ENCODE measurements around the gene DHX15. TPM values are rescaled to one million over a fixed set of nuclear protein-coding genes. Genes with fewer than 3 reads are reported as not detected.
A peak's percentile ranks its signal among the peaks of the same experiment; 100 is the strongest.

Gene DHX15
- polyA plus RNA-seq, 1 donor, result 142 TPM

DNA sequence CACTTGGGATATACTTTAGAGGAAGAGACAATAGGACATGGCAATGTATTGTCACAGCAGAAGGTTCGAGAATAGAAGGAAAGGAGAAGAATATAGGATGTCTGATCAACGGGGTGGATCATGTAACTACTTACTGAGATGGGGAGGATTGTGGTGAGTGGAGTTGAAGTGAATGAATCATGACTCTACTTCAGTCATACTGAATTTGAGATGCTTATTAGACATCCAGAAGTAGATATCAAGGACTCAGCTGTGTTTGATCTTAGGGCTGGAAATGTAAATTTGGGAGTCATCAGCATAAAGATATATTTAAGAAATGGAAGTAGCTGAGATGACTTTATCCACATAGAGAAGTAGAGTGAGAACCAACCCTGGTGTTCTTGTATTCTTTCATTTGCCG is 29.1 kb upstream of the DHX15 start:
- WGBS (ENCODE audit: insufficient coverage, low lambda C conversion rate), result no CpG with 5 or more reads among the region's 3 CpGs
- no peaks in the 10 kb centered on the region for H3K36me3 ChIP-seq (ENCODE audit: control insufficient read depth, insufficient read depth, low read length)

DNA sequence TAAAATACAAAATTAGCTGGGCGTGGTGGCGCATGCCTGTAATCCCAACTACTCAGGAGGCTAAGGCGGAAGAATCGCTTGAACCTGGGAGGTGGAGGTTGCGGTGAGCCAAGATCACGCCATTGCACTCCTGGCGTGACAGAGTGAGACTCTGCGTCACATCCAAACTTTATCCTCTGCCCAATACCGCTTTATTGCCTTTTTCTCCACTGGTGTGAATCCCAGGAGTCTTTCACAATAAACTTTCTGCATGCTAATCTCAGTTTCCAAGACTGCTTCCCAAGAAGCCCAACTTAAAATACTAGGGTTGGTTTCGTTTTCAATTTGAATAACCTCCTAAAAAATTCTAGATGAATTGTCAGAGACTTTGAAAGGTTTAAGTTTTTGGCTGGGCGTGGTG is 27.2 kb upstream of the DHX15 start:
- no peak for DNase-seq
- Histone ChIP-seq H3K9me3 (ENCODE audit: control insufficient read depth, low read depth, low read length) (no peaks in the 10 kb centered on the region), H3K36me3 (ENCODE audit: control insufficient read depth, insufficient read depth, low read length) (no peaks in the 10 kb centered on the region), H3K27me3 (ENCODE audit: control insufficient read depth, insufficient read depth, low read length) (no peaks in the 10 kb centered on the region), H3K27ac (ENCODE audit: low read length) (no peak overlapping the region), H3K4me1 (ENCODE audit: control insufficient read depth, insufficient read depth, low read length) (no peaks in the 10 kb centered on the region), H3K4me3 (ENCODE audit: low read length) (no peak overlapping the region)
- 100% methylated on average over 1 of the region's 11 CpGs for WGBS (ENCODE audit: insufficient coverage, low lambda C conversion rate)

More for the DNA sequence above, 29.1 kb upstream of the DHX15 start:
- no peak overlapping the region for H3K27ac ChIP-seq (ENCODE audit: low read length)
- H3K27me3 ChIP-seq (ENCODE audit: control insufficient read depth, insufficient read depth, low read length), result no peaks in the 10 kb centered on the region
- no peak overlapping the region for H3K4me3 ChIP-seq (ENCODE audit: low read length)
- DNase-seq, result no peak
- H3K4me1 ChIP-seq (ENCODE audit: control insufficient read depth, insufficient read depth, low read length), result no peaks in the 10 kb centered on the region
- no peaks in the 10 kb centered on the region for H3K9me3 ChIP-seq (ENCODE audit: control insufficient read depth, low read depth, low read length)

DNA sequence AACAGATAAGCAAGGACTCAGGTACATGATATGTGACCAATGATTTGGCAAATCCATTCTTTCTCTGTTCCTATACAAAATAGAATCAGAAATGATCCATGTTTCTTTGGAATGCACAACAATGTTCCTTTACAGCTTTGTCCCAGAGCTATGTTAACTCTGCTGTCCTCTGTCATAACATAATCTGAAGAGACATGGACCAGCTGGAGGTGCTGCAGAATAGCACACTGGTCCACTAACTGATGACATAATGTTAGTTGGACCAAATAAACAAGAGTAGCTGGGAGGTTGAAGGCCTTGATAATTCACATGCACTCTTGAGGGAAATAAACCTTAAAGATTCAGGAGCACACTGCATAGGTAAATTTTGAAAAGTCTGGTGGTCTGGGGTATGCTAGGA is 23.0 kb upstream of the DHX15 start:
- Histone ChIP-seq H3K4me3 (ENCODE audit: low read length) (no peak overlapping the region), H3K36me3 (ENCODE audit: control insufficient read depth, insufficient read depth, low read length) (no peaks in the 10 kb centered on the region), H3K4me1 (ENCODE audit: control insufficient read depth, insufficient read depth, low read length) (no peaks in the 10 kb centered on the region), H3K9me3 (ENCODE audit: control insufficient read depth, low read depth, low read length) (no peaks in the 10 kb centered on the region), H3K27ac (ENCODE audit: low read length) (no peak overlapping the region), H3K27me3 (ENCODE audit: control insufficient read depth, insufficient read depth, low read length) (no peaks in the 10 kb centered on the region)
- peak in 1 of 2 donors; percentile 14 for DNase-seq

DNA sequence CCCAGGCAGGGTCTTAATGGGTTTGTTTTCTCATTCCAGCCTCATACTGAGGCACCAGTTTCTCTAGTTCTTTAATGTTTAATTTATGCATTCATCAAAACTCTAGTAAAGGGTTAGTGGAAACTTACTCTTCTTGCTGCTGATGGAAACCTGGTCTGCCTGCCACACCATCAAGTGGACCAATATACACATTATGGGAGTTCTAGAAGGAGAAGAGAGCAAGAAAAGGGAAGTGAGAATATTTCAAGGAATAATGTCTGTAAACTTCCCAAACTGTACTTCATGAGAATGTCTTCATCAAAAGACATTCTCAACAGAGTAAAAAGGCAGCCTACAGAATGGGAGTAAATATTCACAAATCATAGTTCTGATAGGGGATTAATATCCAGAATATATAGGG is 20.9 kb upstream of the DHX15 start:
- Histone ChIP-seq H3K27me3 (ENCODE audit: control insufficient read depth, insufficient read depth, low read length) (no peaks in the 10 kb centered on the region), H3K36me3 (ENCODE audit: control insufficient read depth, insufficient read depth, low read length) (no peaks in the 10 kb centered on the region), H3K27ac (ENCODE audit: low read length) (no peak overlapping the region), H3K9me3 (ENCODE audit: control insufficient read depth, low read depth, low read length) (no peaks in the 10 kb centered on the region), H3K4me1 (ENCODE audit: control insufficient read depth, insufficient read depth, low read length) (no peaks in the 10 kb centered on the region), H3K4me3 (ENCODE audit: low read length) (no peak overlapping the region)
- DNase-seq, result no peak

DNA sequence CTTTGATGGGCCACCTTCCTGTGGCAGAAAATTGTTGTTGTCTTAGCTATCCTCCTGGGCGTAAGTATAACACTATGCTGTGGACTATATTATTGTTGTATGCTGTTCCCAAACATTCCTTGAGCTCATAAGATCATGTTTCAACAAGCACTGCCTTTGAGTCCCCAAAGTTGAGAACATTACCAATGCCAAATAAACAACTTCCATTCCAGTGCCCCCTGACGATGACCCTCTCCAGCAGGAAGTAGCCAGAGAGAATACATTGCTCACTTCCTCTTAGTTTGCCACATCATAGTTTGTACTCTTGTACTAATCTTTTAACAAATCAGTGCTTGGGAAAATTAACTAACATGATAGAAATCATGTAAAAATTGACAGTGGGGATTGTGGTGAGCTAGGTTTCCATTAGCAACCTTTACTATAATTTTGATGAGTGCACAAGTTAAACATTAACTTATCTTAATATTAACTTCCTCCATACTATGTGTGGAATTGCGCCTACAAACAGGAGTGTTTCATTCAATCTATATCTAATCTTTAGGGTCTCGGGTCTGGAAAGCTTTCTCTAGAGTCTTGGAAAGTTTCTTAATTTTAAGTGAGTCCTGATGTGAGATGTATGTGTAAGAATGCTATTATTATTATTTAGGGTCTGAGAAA is 20.3 kb upstream of the DHX15 start:
- Histone ChIP-seq H3K27ac (ENCODE audit: low read length) (no peak overlapping the region), H3K4me3 (ENCODE audit: low read length) (no peak overlapping the region), H3K4me1 (ENCODE audit: control insufficient read depth, insufficient read depth, low read length) (no peaks in the 10 kb centered on the region), H3K36me3 (ENCODE audit: control insufficient read depth, insufficient read depth, low read length) (no peaks in the 10 kb centered on the region), H3K9me3 (ENCODE audit: control insufficient read depth, low read depth, low read length) (no peaks in the 10 kb centered on the region), H3K27me3 (ENCODE audit: control insufficient read depth, insufficient read depth, low read length) (no peaks in the 10 kb centered on the region)
- DNase-seq, result no peak
- no CpG with 5 or more reads among the region's 4 CpGs for WGBS (ENCODE audit: insufficient coverage, low lambda C conversion rate)

DNA sequence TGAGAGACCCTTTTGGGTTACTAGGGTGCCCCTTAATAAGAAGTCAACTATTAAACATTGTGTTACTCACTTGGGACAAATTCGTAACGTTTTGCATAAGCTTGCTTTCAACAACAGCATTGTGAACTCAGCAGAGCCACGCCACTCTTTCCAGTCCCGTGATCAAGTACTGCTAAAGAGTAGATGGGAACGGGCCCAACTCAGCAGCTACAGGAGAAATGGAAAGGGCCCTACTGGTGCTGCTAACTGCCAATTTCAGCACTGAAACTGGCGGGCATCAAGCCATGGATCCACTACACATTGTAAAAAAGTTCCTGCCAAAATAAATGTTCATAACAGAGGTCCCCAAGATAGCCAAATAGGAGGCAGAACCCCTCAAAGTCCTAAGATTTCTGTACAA is 19.0 kb upstream of the DHX15 start:
- H3K27ac ChIP-seq (ENCODE audit: low read length), result no peak overlapping the region
- no peak for DNase-seq
- H3K4me1 ChIP-seq (ENCODE audit: control insufficient read depth, insufficient read depth, low read length), result no peaks in the 10 kb centered on the region
- no peaks in the 10 kb centered on the region for H3K27me3 ChIP-seq (ENCODE audit: control insufficient read depth, insufficient read depth, low read length)
- H3K4me3 ChIP-seq (ENCODE audit: low read length), result no peak overlapping the region
- WGBS (ENCODE audit: insufficient coverage, low lambda C conversion rate), result no CpG with 5 or more reads among the region's 6 CpGs
- H3K36me3 ChIP-seq (ENCODE audit: control insufficient read depth, insufficient read depth, low read length), result no peaks in the 10 kb centered on the region
- peaks cover 5% of the 10 kb centered on the region for H3K9me3 ChIP-seq (ENCODE audit: control insufficient read depth, low read depth, low read length)

DNA sequence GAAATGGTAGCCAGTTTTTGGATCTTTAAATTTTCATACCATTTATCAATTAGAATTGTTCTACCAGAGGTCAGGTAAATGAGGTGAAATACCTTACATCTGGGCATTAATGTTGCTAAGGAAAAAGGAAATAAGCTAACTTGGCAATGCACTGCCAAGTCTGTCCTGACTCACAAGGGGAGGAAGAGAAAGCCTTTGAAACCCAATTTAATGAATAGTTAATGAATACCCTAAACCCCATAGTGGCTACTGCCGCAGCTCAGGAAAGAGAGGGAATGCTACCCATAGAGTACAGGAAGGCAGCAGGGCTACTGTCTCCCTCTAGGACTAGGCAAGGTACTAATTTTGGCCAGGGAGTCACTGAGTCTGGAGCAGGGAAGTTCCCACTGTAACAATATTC is 16.8 kb upstream of the DHX15 start:
- Histone ChIP-seq H3K4me3 (ENCODE audit: low read length) (no peak overlapping the region), H3K27ac (ENCODE audit: low read length) (no peak overlapping the region), H3K36me3 (ENCODE audit: control insufficient read depth, insufficient read depth, low read length) (no peaks in the 10 kb centered on the region), H3K9me3 (ENCODE audit: control insufficient read depth, low read depth, low read length) (peaks cover 10% of the 10 kb centered on the region), H3K4me1 (ENCODE audit: control insufficient read depth, insufficient read depth, low read length) (no peaks in the 10 kb centered on the region), H3K27me3 (ENCODE audit: control insufficient read depth, insufficient read depth, low read length) (no peaks in the 10 kb centered on the region)
- no CpG with 5 or more reads among the region's 1 CpG for WGBS (ENCODE audit: insufficient coverage, low lambda C conversion rate)
- DNase-seq, result no peak

DNA sequence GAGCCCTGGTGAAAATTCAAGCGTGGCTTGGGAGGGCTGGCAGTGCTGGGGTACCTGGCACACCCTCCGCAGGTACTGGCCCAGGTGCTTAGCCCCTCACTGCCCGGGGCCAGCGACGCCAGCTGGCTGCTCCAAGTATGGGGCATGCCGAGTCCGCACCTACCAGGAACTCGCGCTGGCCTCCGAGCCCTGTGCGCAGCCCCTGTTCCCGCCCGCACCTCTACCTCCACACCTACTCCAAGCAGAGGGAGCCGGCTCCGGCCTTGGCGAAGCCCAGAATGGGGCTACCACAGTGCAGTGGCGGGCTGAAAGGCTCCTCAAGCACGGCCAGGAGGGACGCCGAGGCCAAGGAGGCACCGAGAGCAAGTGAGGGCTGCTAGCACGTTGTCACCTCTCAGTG is 14.9 kb upstream of the DHX15 start:
- H3K4me3 ChIP-seq (ENCODE audit: low read length), result no peak overlapping the region
- no peak for DNase-seq
- WGBS (ENCODE audit: insufficient coverage, low lambda C conversion rate), result no CpG with 5 or more reads among the region's 22 CpGs
- no peaks in the 10 kb centered on the region for H3K27me3 ChIP-seq (ENCODE audit: control insufficient read depth, insufficient read depth, low read length)
- H3K9me3 ChIP-seq (ENCODE audit: control insufficient read depth, low read depth, low read length), result peaks cover 10% of the 10 kb centered on the region
- H3K27ac ChIP-seq (ENCODE audit: low read length), result no peak overlapping the region
- no peaks in the 10 kb centered on the region for H3K4me1 ChIP-seq (ENCODE audit: control insufficient read depth, insufficient read depth, low read length)
- H3K36me3 ChIP-seq (ENCODE audit: control insufficient read depth, insufficient read depth, low read length), result no peaks in the 10 kb centered on the region

DNA sequence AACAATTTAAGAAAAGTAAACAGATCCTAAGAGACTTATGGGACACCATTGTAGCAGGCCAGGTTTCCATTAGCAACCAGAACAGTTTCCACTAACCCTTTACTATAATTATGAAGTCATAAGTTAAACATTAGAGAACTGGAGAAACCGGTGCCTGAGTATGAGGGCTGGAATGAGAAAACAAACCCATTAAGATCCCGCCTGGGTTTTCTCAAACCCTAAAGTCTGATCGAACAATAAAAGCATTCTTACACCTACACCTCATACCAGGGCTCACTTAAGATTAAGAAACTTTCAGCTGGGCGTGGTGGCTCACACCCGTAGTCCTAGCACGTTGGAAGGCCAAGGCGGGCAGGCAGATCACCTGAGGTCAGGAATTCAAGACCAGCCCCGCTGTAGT is 13.7 kb upstream of the DHX15 start:
- H3K36me3 ChIP-seq (ENCODE audit: control insufficient read depth, insufficient read depth, low read length), result no peaks in the 10 kb centered on the region
- H3K27me3 ChIP-seq (ENCODE audit: control insufficient read depth, insufficient read depth, low read length), result no peaks in the 10 kb centered on the region
- no CpG with 5 or more reads among the region's 8 CpGs for WGBS (ENCODE audit: insufficient coverage, low lambda C conversion rate)

DNA sequence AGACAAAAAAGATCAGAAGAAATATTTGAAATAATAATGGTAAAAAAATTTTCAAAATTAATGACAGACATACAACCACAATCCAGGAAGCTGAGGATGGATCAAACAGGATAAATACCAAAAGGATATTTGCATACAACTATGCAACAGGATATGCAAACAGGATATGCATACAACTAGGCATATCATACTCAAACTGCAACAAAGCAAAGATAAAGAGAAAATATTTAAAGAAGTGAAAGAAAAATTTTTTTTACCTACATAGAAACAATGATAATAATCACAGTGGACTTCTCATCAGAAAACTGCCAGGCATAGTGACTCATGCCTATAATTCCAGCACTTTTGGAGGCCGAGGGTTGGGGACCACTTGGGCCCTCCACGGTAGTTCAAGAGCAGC is 11.3 kb upstream of the DHX15 start:
- no peaks in the 10 kb centered on the region for H3K4me1 ChIP-seq (ENCODE audit: control insufficient read depth, insufficient read depth, low read length)
- no peak for DNase-seq
- H3K27ac ChIP-seq (ENCODE audit: low read length), result no peak overlapping the region
- H3K36me3 ChIP-seq (ENCODE audit: control insufficient read depth, insufficient read depth, low read length), result no peaks in the 10 kb centered on the region
- no peak overlapping the region for H3K4me3 ChIP-seq (ENCODE audit: low read length)
- H3K9me3 ChIP-seq (ENCODE audit: control insufficient read depth, low read depth, low read length), result peaks cover 10% of the 10 kb centered on the region
- 100% methylated on average over 2 of the region's 2 CpGs for WGBS (ENCODE audit: insufficient coverage, low lambda C conversion rate)
- H3K27me3 ChIP-seq (ENCODE audit: control insufficient read depth, insufficient read depth, low read length), result no peaks in the 10 kb centered on the region

More for the DNA sequence above, 13.7 kb upstream of the DHX15 start:
- peak in 1 of 2 donors; percentile 8 for DNase-seq
- Histone ChIP-seq H3K4me1 (ENCODE audit: control insufficient read depth, insufficient read depth, low read length) (no peaks in the 10 kb centered on the region), H3K9me3 (ENCODE audit: control insufficient read depth, low read depth, low read length) (peaks cover 10% of the 10 kb centered on the region), H3K27ac (ENCODE audit: low read length) (no peak overlapping the region), H3K4me3 (ENCODE audit: low read length) (no peak overlapping the region)

DNA sequence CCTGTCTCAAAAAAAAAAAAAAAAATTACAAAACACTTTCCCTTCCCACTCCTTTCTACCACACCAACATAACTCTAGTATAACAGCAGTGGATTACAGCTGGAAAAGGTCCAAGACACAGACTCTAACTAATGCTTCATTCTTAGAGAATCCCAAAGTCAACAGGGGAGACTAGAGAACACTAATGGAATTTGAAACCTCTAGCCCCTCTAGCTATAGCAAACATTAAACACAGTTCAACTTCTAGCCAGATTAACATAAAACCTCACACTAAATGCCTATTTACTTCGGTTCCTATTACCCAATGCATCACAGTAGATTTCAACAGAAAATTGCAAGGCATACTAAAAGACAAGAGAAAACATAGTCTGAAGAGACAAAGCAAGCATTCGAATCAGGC is 10.5 kb upstream of the DHX15 start:
- Histone ChIP-seq H3K36me3 (ENCODE audit: control insufficient read depth, insufficient read depth, low read length) (no peaks in the 10 kb centered on the region), H3K4me3 (ENCODE audit: low read length) (no peak overlapping the region), H3K9me3 (ENCODE audit: control insufficient read depth, low read depth, low read length) (peaks cover 10% of the 10 kb centered on the region), H3K4me1 (ENCODE audit: control insufficient read depth, insufficient read depth, low read length) (no peaks in the 10 kb centered on the region), H3K27me3 (ENCODE audit: control insufficient read depth, insufficient read depth, low read length) (no peaks in the 10 kb centered on the region), H3K27ac (ENCODE audit: low read length) (no peak overlapping the region)
- DNase-seq, result no peak
- 62% methylated on average over 1 of the region's 2 CpGs for WGBS (ENCODE audit: insufficient coverage, low lambda C conversion rate)
